ENCODE results near the gene SLCO1A2.

- TF ChIP-seq CTCF (conservative IDR thresholded peaks at IDR 0.05 in 1 of 2, IDR thresholded peaks at IDR 0.05 in 1 of 2; ENCODE audit: extremely low read depth in 1 of 2, insufficient read depth in 1 of 2, low read depth in 1 of 2, low read length in 2 of 2): no peak
- TF ChIP-seq EZH2 (IDR thresholded peaks at IDR 0.05; ENCODE audit: borderline replicate concordance, low read length): no peak
Measured at GRCh38 chr12:21353487-21353886, 18.8 kb upstream of the SLCO1A2 start.
